ENCODE data around the gene OSBPL10.

The OSBPL10 gene

GRCh38 chr3:31815631-31816440 is 165.2 kb downstream of the OSBPL10 start:
- Histone ChIP-seq H3K4me3 (ENCODE audit: low read length) (no peak overlapping the region), H3K27me3 (ENCODE audit: control insufficient read depth, insufficient read depth, low read length) (no peaks in the 10 kb centered on the region), H3K36me3 (ENCODE audit: insufficient read depth, low read length) (no peaks in the 10 kb centered on the region), H3K9ac (ENCODE audit: low read depth, low read length) (no peak overlapping the region), H3K4me2 (ENCODE audit: low read length) (peak overlapping the region; percentile 38), H3K9me3 (replicated peaks; ENCODE audit: low read length) (no peaks in the 10 kb centered on the region), H3K4me1 (ENCODE audit: control insufficient read depth, insufficient read depth, low read length) (peaks cover 19% of the 10 kb centered on the region)

- Histone ChIP-seq H3K9ac (ENCODE audit: low read depth, low read length) (no peak overlapping the region), H3K4me2 (ENCODE audit: low read length) (no peak overlapping the region), H3K4me1 (ENCODE audit: control insufficient read depth, insufficient read depth, low read length) (peaks cover 19% of the 10 kb centered on the region), H3K4me3 (ENCODE audit: low read length) (no peak overlapping the region), H3K9me3 (replicated peaks; ENCODE audit: low read length) (no peaks in the 10 kb centered on the region), H3K36me3 (ENCODE audit: insufficient read depth, low read length) (no peaks in the 10 kb centered on the region), H3K27me3 (ENCODE audit: control insufficient read depth, insufficient read depth, low read length) (no peaks in the 10 kb centered on the region)
Observed at GRCh38 chr3:31815006-31815405, 166.1 kb downstream of the OSBPL10 start.

- Histone ChIP-seq H3K9ac (ENCODE audit: low read depth, low read length) (no peak overlapping the region), H3K36me3 (ENCODE audit: insufficient read depth, low read length) (no peaks in the 10 kb centered on the region), H3K4me1 (ENCODE audit: control insufficient read depth, insufficient read depth, low read length) (peaks cover 19% of the 10 kb centered on the region), H3K4me2 (ENCODE audit: low read length) (no peak overlapping the region), H3K27me3 (ENCODE audit: control insufficient read depth, insufficient read depth, low read length) (no peaks in the 10 kb centered on the region), H3K9me3 (replicated peaks; ENCODE audit: low read length) (no peaks in the 10 kb centered on the region), H3K4me3 (ENCODE audit: low read length) (no peak overlapping the region)
Observed at GRCh38 chr3:31813686-31814085, 167.4 kb downstream of the OSBPL10 start.

- Histone ChIP-seq H3K36me3 (ENCODE audit: insufficient read depth, low read length) (no peaks in the 10 kb centered on the region), H3K4me1 (ENCODE audit: control insufficient read depth, insufficient read depth, low read length) (peaks cover 19% of the 10 kb centered on the region), H3K4me2 (ENCODE audit: low read length) (no peak overlapping the region), H3K9ac (ENCODE audit: low read depth, low read length) (no peak overlapping the region), H3K9me3 (replicated peaks; ENCODE audit: low read length) (no peaks in the 10 kb centered on the region), H3K4me3 (ENCODE audit: low read length) (no peak overlapping the region), H3K27me3 (ENCODE audit: control insufficient read depth, insufficient read depth, low read length) (no peaks in the 10 kb centered on the region)
Observed at GRCh38 chr3:31813197-31813596, 167.9 kb downstream of the OSBPL10 start.

GRCh38 chr3:31810991-31811433 is 170.1 kb downstream of the OSBPL10 start:
- H3K36me3 ChIP-seq (ENCODE audit: insufficient read depth, low read length): no peaks in the 10 kb centered on the region
- no peak overlapping the region for H3K4me3 ChIP-seq (ENCODE audit: low read length)
- no peak overlapping the region for H3K9ac ChIP-seq (ENCODE audit: low read depth, low read length)
- no peak overlapping the region for H3K4me2 ChIP-seq (ENCODE audit: low read length)
- no peaks in the 10 kb centered on the region for H3K9me3 ChIP-seq (replicated peaks; ENCODE audit: low read length)
- H3K27me3 ChIP-seq (ENCODE audit: control insufficient read depth, insufficient read depth, low read length): no peaks in the 10 kb centered on the region
- peaks cover 18% of the 10 kb centered on the region for H3K4me1 ChIP-seq (ENCODE audit: control insufficient read depth, insufficient read depth, low read length)

- Histone ChIP-seq H3K4me1 (ENCODE audit: control insufficient read depth, insufficient read depth, low read length) (peaks cover 2% of the 10 kb centered on the region), H3K9me3 (replicated peaks; ENCODE audit: low read length) (no peaks in the 10 kb centered on the region), H3K4me3 (ENCODE audit: low read length) (no peak overlapping the region), H3K4me2 (ENCODE audit: low read length) (no peak overlapping the region), H3K27me3 (ENCODE audit: control insufficient read depth, insufficient read depth, low read length) (no peaks in the 10 kb centered on the region), H3K36me3 (ENCODE audit: insufficient read depth, low read length) (no peaks in the 10 kb centered on the region), H3K9ac (ENCODE audit: low read depth, low read length) (no peak overlapping the region)
Observed at GRCh38 chr3:31808143-31808720, 172.8 kb downstream of the OSBPL10 start.

GRCh38 chr3:31804251-31805051 is 176.6 kb downstream of the OSBPL10 start:
- no peak overlapping the region for H3K9ac ChIP-seq (ENCODE audit: low read depth, low read length)
- H3K4me1 ChIP-seq (ENCODE audit: control insufficient read depth, insufficient read depth, low read length): peaks cover 3% of the 10 kb centered on the region
- no peaks in the 10 kb centered on the region for H3K27me3 ChIP-seq (ENCODE audit: control insufficient read depth, insufficient read depth, low read length)
- no peaks in the 10 kb centered on the region for H3K9me3 ChIP-seq (replicated peaks; ENCODE audit: low read length)
- no peak overlapping the region for H3K4me2 ChIP-seq (ENCODE audit: low read length)
- H3K36me3 ChIP-seq (ENCODE audit: insufficient read depth, low read length): no peaks in the 10 kb centered on the region
- no peak overlapping the region for H3K4me3 ChIP-seq (ENCODE audit: low read length)

GRCh38 chr3:31802981-31803740 is 177.9 kb downstream of the OSBPL10 start:
- Histone ChIP-seq H3K36me3 (ENCODE audit: insufficient read depth, low read length) (no peaks in the 10 kb centered on the region), H3K4me3 (ENCODE audit: low read length) (no peak overlapping the region), H3K4me2 (ENCODE audit: low read length) (no peak overlapping the region), H3K27me3 (ENCODE audit: control insufficient read depth, insufficient read depth, low read length) (no peaks in the 10 kb centered on the region), H3K9ac (ENCODE audit: low read depth, low read length) (no peak overlapping the region), H3K9me3 (replicated peaks; ENCODE audit: low read length) (no peaks in the 10 kb centered on the region), H3K4me1 (ENCODE audit: control insufficient read depth, insufficient read depth, low read length) (peaks cover 3% of the 10 kb centered on the region)

- H3K36me3 ChIP-seq (ENCODE audit: insufficient read depth, low read length): no peaks in the 10 kb centered on the region
- peaks cover 3% of the 10 kb centered on the region for H3K4me1 ChIP-seq (ENCODE audit: control insufficient read depth, insufficient read depth, low read length)
- no peak overlapping the region for H3K9ac ChIP-seq (ENCODE audit: low read depth, low read length)
- no peaks in the 10 kb centered on the region for H3K27me3 ChIP-seq (ENCODE audit: control insufficient read depth, insufficient read depth, low read length)
- H3K9me3 ChIP-seq (replicated peaks; ENCODE audit: low read length): no peaks in the 10 kb centered on the region
- no peak overlapping the region for H3K4me2 ChIP-seq (ENCODE audit: low read length)
- H3K4me3 ChIP-seq (ENCODE audit: low read length): no peak overlapping the region
Observed at GRCh38 chr3:31800436-31800835, 180.6 kb downstream of the OSBPL10 start.

- no peaks in the 10 kb centered on the region for H3K27me3 ChIP-seq (ENCODE audit: control insufficient read depth, insufficient read depth, low read length)
- H3K4me1 ChIP-seq (ENCODE audit: control insufficient read depth, insufficient read depth, low read length): peaks cover 3% of the 10 kb centered on the region
- no peak overlapping the region for H3K4me3 ChIP-seq (ENCODE audit: low read length)
- H3K36me3 ChIP-seq (ENCODE audit: insufficient read depth, low read length): no peaks in the 10 kb centered on the region
- H3K9ac ChIP-seq (ENCODE audit: low read depth, low read length): no peak overlapping the region
- no peak overlapping the region for H3K4me2 ChIP-seq (ENCODE audit: low read length)
- no peaks in the 10 kb centered on the region for H3K9me3 ChIP-seq (replicated peaks; ENCODE audit: low read length)
Observed at GRCh38 chr3:31798840-31799239, 182.2 kb downstream of the OSBPL10 start.

GRCh38 chr3:31793821-31794220 is 187.2 kb downstream of the OSBPL10 start:
- no peaks in the 10 kb centered on the region for H3K36me3 ChIP-seq (ENCODE audit: insufficient read depth, low read length)
- H3K4me1 ChIP-seq (ENCODE audit: control insufficient read depth, insufficient read depth, low read length): no peaks in the 10 kb centered on the region
- no peaks in the 10 kb centered on the region for H3K27me3 ChIP-seq (ENCODE audit: control insufficient read depth, insufficient read depth, low read length)
- no peak overlapping the region for H3K9ac ChIP-seq (ENCODE audit: low read depth, low read length)
- H3K9me3 ChIP-seq (replicated peaks; ENCODE audit: low read length): no peaks in the 10 kb centered on the region
- no peak overlapping the region for H3K4me3 ChIP-seq (ENCODE audit: low read length)
- H3K4me2 ChIP-seq (ENCODE audit: low read length): no peak overlapping the region
